Keratinocyte (primary cell): ENCODE measurements around the gene SHANK1. TPM values are rescaled to one million over a fixed set of nuclear protein-coding genes. Genes with fewer than 3 reads are reported as not detected.

Experiments used
- DNase-seq: peaks from one replicate; pipeline ENCODE4 v3.0.0-alpha.2; 2011; ENCODE audit warnings: low read depth, missing footprints, low spot score
- FAIRE-seq: peaks from 2 replicates; lab custom pipeline; 2011; peaks lifted over from hg19 to GRCh38; lab: Jason Lieb, UNC
- H2AFZ ChIP-seq: 2 replicates; pipeline ENCODE4 v1.6.0; 2012; ENCODE audit warnings: low read length, control low read depth, inconsistent platforms; ENCODE audit not compliant: control insufficient read depth
- H3K27ac ChIP-seq: 2 replicates; pipeline ENCODE4 v1.5.1; 2011; ENCODE audit warnings: low read length; ENCODE audit not compliant: control insufficient read depth, insufficient read depth
- H3K27me3 ChIP-seq: 3 replicates; pipeline ENCODE4 v1.6.0; 2011; ENCODE audit warnings: low read length; ENCODE audit not compliant: control insufficient read depth, insufficient read depth; ENCODE audit errors: extremely low read depth
- H3K36me3 ChIP-seq, 2 experiments: 2 replicates in 1 of 2; 3 replicates in 1 of 2; pipeline ENCODE4 v1.5.1; 2011; ENCODE audit warnings: low read length in 2 of 2, mild to moderate bottlenecking in 1 of 2; ENCODE audit not compliant: control insufficient read depth in 2 of 2, insufficient read depth in 2 of 2; ENCODE audit errors: extremely low read depth in 1 of 2
- H3K4me1 ChIP-seq: 3 replicates; pipeline ENCODE4 v1.5.1; 2011; ENCODE audit warnings: low read length; ENCODE audit not compliant: control insufficient read depth, insufficient read depth; ENCODE audit errors: extremely low read depth
- H3K4me2 ChIP-seq: 3 replicates; pipeline ENCODE4 v1.6.0; 2011; ENCODE audit warnings: low read depth, low read length; ENCODE audit not compliant: control insufficient read depth, insufficient read depth; ENCODE audit errors: extremely low read depth
- H3K4me3 ChIP-seq, 3 experiments: fragments of 200-600 bp in 1 of 3; sonication (generic) in 1 of 3; 2 replicates in 2 of 3; 3 replicates in 1 of 3; pipeline ENCODE4 v1.5.1; 2011 to 2016; ENCODE audit warnings: low read length in 3 of 3, mild to moderate bottlenecking in 3 of 3, control low read depth in 2 of 3, inconsistent platforms in 1 of 3, low read depth in 1 of 3, mixed read lengths in 1 of 3, mixed run types in 1 of 3, moderate library complexity in 1 of 3; ENCODE audit not compliant: control insufficient read depth in 2 of 3, insufficient read depth in 2 of 3; ENCODE audit errors: extremely low read depth in 1 of 3
- H3K79me2 ChIP-seq: 2 replicates; pipeline ENCODE4 v1.6.0; 2012; ENCODE audit warnings: low read length; ENCODE audit not compliant: control insufficient read depth, insufficient read depth
- H3K9ac ChIP-seq: 3 replicates; pipeline ENCODE4 v1.6.0; 2011; ENCODE audit warnings: low read length; ENCODE audit not compliant: control insufficient read depth, insufficient read depth; ENCODE audit errors: extremely low read depth
- H3K9me1 ChIP-seq: 3 replicates; pipeline ENCODE4 v1.6.0; 2011; ENCODE audit warnings: low read length; ENCODE audit not compliant: control insufficient read depth, insufficient read depth; ENCODE audit errors: extremely low read depth
- H3K9me3 ChIP-seq: 2 replicates; pipeline ENCODE4 v1.5.1; 2012; ENCODE audit warnings: low read depth, low read length; ENCODE audit not compliant: control insufficient read depth
- H4K20me1 ChIP-seq: 3 replicates; pipeline ENCODE4 v1.6.0; 2011; ENCODE audit warnings: low read length; ENCODE audit not compliant: control insufficient read depth, insufficient read depth; ENCODE audit errors: extremely low read depth
- EZH2 ChIP-seq: IDR thresholded peaks from one replicate; pipeline ENCODE4 v1.6.1; 2012; ENCODE audit warnings: inconsistent platforms, mild to moderate bottlenecking, low read length, moderate library complexity
- dilution Hi-C: fragments of 300-500 bp; cut with MboI; formaldehyde crosslinking; loops from one replicate; pipeline ENCODE4 v1.7.0; 2020; ENCODE audit warnings: low sequenced_read_pairs; ENCODE audit not compliant: extremely low pct_ligation_motif_present
- polyA plus RNA-seq, 5 experiments: library from polyadenylated mRNA; depleted of rRNA in 3 of 5; stranded (reverse) in 3 of 5; stranded (forward) in 1 of 5; unstranded in 1 of 5; fragments of >200 nt; gene quantifications; 1 replicate in 1 of 5; 2 replicates in 3 of 5; 3 replicates in 1 of 5; pipeline versions ENCODE4 v1.2.1 to v1.2.3, GENCODE V29; 2011 to 2012; ENCODE audit warnings: missing spikeins in 2 of 5, low read depth in 1 of 5, low replicate concordance in 1 of 5
- TF ChIP-seq, protein P1 (sequence below), 3 experiments: IDR thresholded peaks in 1 of 3; conservative IDR thresholded peaks in 1 of 3; optimal IDR thresholded peaks in 1 of 3; 2 replicates in 2 of 3; 3 replicates in 1 of 3; pipeline versions ENCODE3 to v1.5.1; 2011; ENCODE audit warnings: low read length in 3 of 3, mild to moderate bottlenecking in 3 of 3, moderate library complexity in 2 of 3, control low read depth in 1 of 3, inconsistent platforms in 1 of 3; ENCODE audit not compliant: insufficient read depth in 2 of 3; ENCODE audit errors: extremely low read depth in 1 of 3

The SHANK1 gene
- polyA plus RNA-seq, 1 donor (not counting 4 experiments of a cell fraction or from before 2014, with no cell fraction given) = 0.51 TPM

DNA sequence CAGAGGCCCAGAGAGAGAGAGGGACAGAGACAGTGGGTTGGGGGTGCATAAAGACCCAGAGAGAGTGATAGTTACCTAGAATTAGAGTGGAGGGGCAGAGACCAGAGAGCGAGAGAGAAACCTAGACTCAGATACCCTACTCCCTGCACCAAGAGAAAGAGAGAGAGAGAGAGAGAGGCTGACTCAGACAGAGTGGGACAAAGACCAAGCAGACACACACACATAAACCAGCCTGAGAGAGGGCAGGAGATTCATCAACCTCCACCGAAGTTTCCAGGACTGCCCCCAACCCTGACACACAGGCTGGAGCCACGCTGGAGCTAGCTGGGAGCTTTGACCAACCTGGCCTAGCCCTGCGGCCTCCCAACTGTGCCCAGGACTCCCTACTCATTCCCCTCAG is 92.8 kb downstream of the SHANK1 start:
- Histone ChIP-seq H3K4me3 (no peak overlapping the region), H3K9me1 (no peaks in the 10 kb centered on the region), H3K4me1 (no peaks in the 10 kb centered on the region), H3K4me2 (no peak overlapping the region), H4K20me1 (no peaks in the 10 kb centered on the region), H3K27ac (no peak overlapping the region), H3K36me3 (no peaks in the 10 kb centered on the region), H3K79me2 (no peaks in the 10 kb centered on the region), H3K9me3 (no peaks in the 10 kb centered on the region), H3K9ac (no peak overlapping the region), H3K27me3 (no peaks in the 10 kb centered on the region), H2AFZ (no peak overlapping the region)
- FAIRE-seq (no peak), DNase-seq (no peak)
- dilution Hi-C loops = no loop called here
- no peak for TF ChIP-seq EZH2
- TF ChIP-seq, protein P1, sequence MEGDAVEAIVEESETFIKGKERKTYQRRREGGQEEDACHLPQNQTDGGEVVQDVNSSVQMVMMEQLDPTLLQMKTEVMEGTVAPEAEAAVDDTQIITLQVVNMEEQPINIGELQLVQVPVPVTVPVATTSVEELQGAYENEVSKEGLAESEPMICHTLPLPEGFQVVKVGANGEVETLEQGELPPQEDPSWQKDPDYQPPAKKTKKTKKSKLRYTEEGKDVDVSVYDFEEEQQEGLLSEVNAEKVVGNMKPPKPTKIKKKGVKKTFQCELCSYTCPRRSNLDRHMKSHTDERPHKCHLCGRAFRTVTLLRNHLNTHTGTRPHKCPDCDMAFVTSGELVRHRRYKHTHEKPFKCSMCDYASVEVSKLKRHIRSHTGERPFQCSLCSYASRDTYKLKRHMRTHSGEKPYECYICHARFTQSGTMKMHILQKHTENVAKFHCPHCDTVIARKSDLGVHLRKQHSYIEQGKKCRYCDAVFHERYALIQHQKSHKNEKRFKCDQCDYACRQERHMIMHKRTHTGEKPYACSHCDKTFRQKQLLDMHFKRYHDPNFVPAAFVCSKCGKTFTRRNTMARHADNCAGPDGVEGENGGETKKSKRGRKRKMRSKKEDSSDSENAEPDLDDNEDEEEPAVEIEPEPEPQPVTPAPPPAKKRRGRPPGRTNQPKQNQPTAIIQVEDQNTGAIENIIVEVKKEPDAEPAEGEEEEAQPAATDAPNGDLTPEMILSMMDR (optimal IDR thresholded peaks at IDR 0.05 in 1 of 3, IDR thresholded peaks at IDR 0.05 in 1 of 3, conservative IDR thresholded peaks at IDR 0.05 in 1 of 3; ENCODE audit: extremely low read depth in 1 of 3, insufficient read depth in 2 of 3, low read length in 3 of 3) = no peak

GRCh38 chr19:50626011-50626410 is 93.6 kb downstream of the SHANK1 start:
- Histone ChIP-seq H3K4me2 (no peak overlapping the region), H3K9me1 (no peaks in the 10 kb centered on the region), H3K9ac (no peak overlapping the region), H3K36me3 (no peaks in the 10 kb centered on the region), H3K27me3 (no peaks in the 10 kb centered on the region), H2AFZ (no peak overlapping the region), H3K9me3 (no peaks in the 10 kb centered on the region), H3K79me2 (no peaks in the 10 kb centered on the region), H4K20me1 (no peaks in the 10 kb centered on the region), H3K27ac (no peak overlapping the region), H3K4me3 (no peak overlapping the region), H3K4me1 (no peaks in the 10 kb centered on the region)
- dilution Hi-C loops = no loop called here
- no peak for DNase-seq
- FAIRE-seq = no peak
- TF ChIP-seq, protein P1 (optimal IDR thresholded peaks at IDR 0.05 in 1 of 3, IDR thresholded peaks at IDR 0.05 in 1 of 3, conservative IDR thresholded peaks at IDR 0.05 in 1 of 3; ENCODE audit: extremely low read depth in 1 of 3, insufficient read depth in 2 of 3, low read length in 3 of 3) = no peak
- no peak for TF ChIP-seq EZH2
